Liver (tissue), 3 donors: ENCODE results near the gene RFX4.

Experiments used
- EGR1 ChIP-seq, 2 donors: IDR thresholded peaks; 2 replicates each; pipeline ENCODE4 v1.6.1; 2016 to 2018; ENCODE audit warnings: antibody characterized with exemption in 2 of 2, low read depth in 2 of 2
- FOXA1 ChIP-seq: IDR thresholded peaks from 2 replicates; pipeline ENCODE4 v1.6.1; 2016; ENCODE audit warnings: antibody characterized with exemption
- JUND ChIP-seq, 2 donors: IDR thresholded peaks; 2 replicates each; pipeline ENCODE4 v1.6.1; 2016; ENCODE audit warnings: antibody characterized with exemption in 2 of 2
- RAD21 ChIP-seq, 2 donors: IDR thresholded peaks; 2 replicates each; pipeline ENCODE4 v1.6.1; 2016; ENCODE audit warnings: antibody characterized with exemption in 2 of 2, mild to moderate bottlenecking in 2 of 2
- TF ChIP-seq, protein P1 (sequence below): fragments of 150-350 bp; IDR thresholded peaks from 2 replicates; pipeline ENCODE4 v1.5.1; 2017; ENCODE audit warnings: improper control_type of control experiment, low read depth, low read length; ENCODE audit not compliant: missing input control
- TF ChIP-seq, protein P2 (sequence below): IDR thresholded peaks from 2 replicates; pipeline ENCODE4 v1.6.1; 2016; ENCODE audit warnings: antibody characterized with exemption, mild to moderate bottlenecking
- donor health status: healthy.
- donor health status: healthy.

DNA sequence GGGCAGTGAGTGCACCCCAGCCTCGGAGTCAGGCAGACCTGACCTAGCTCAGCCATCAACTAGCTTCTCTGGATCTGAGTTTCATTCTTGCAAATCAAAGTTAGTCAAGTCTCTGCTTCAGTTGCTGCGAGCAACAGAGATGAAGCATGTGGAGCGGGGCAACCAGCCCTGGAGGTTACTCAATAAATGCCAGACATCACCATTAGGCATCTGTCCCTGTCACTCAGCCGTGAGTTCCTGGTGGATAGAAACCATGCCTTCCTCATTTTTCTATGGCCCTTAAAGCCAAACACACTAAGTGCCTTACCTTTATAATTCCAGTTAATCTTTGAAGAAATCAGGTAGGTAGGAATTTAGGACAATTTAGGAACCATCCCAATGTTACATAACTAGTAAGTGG lies 19.3 kb downstream of the RFX4 start:
- TF ChIP-seq, protein P1, sequence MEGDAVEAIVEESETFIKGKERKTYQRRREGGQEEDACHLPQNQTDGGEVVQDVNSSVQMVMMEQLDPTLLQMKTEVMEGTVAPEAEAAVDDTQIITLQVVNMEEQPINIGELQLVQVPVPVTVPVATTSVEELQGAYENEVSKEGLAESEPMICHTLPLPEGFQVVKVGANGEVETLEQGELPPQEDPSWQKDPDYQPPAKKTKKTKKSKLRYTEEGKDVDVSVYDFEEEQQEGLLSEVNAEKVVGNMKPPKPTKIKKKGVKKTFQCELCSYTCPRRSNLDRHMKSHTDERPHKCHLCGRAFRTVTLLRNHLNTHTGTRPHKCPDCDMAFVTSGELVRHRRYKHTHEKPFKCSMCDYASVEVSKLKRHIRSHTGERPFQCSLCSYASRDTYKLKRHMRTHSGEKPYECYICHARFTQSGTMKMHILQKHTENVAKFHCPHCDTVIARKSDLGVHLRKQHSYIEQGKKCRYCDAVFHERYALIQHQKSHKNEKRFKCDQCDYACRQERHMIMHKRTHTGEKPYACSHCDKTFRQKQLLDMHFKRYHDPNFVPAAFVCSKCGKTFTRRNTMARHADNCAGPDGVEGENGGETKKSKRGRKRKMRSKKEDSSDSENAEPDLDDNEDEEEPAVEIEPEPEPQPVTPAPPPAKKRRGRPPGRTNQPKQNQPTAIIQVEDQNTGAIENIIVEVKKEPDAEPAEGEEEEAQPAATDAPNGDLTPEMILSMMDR, result no peak
- TF ChIP-seq, protein P2, sequence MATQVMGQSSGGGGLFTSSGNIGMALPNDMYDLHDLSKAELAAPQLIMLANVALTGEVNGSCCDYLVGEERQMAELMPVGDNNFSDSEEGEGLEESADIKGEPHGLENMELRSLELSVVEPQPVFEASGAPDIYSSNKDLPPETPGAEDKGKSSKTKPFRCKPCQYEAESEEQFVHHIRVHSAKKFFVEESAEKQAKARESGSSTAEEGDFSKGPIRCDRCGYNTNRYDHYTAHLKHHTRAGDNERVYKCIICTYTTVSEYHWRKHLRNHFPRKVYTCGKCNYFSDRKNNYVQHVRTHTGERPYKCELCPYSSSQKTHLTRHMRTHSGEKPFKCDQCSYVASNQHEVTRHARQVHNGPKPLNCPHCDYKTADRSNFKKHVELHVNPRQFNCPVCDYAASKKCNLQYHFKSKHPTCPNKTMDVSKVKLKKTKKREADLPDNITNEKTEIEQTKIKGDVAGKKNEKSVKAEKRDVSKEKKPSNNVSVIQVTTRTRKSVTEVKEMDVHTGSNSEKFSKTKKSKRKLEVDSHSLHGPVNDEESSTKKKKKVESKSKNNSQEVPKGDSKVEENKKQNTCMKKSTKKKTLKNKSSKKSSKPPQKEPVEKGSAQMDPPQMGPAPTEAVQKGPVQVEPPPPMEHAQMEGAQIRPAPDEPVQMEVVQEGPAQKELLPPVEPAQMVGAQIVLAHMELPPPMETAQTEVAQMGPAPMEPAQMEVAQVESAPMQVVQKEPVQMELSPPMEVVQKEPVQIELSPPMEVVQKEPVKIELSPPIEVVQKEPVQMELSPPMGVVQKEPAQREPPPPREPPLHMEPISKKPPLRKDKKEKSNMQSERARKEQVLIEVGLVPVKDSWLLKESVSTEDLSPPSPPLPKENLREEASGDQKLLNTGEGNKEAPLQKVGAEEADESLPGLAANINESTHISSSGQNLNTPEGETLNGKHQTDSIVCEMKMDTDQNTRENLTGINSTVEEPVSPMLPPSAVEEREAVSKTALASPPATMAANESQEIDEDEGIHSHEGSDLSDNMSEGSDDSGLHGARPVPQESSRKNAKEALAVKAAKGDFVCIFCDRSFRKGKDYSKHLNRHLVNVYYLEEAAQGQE, result no peak
- TF ChIP-seq FOXA1 (no peak), JUND (IDR thresholded peaks at IDR 0.05) (no peak), RAD21 (IDR thresholded peaks at IDR 0.05) (no peak), EGR1 (IDR thresholded peaks at IDR 0.05; ENCODE audit: low read depth in 2 of 2) (no peak)
